ENCODE results near the gene FCRL6. TPM values are rescaled to one million over a fixed set of nuclear protein-coding genes. Genes with fewer than 3 reads are reported as not detected.

The FCRL6 gene
- total RNA-seq, 6 experiments from 2014 or later = not detected

DNA sequence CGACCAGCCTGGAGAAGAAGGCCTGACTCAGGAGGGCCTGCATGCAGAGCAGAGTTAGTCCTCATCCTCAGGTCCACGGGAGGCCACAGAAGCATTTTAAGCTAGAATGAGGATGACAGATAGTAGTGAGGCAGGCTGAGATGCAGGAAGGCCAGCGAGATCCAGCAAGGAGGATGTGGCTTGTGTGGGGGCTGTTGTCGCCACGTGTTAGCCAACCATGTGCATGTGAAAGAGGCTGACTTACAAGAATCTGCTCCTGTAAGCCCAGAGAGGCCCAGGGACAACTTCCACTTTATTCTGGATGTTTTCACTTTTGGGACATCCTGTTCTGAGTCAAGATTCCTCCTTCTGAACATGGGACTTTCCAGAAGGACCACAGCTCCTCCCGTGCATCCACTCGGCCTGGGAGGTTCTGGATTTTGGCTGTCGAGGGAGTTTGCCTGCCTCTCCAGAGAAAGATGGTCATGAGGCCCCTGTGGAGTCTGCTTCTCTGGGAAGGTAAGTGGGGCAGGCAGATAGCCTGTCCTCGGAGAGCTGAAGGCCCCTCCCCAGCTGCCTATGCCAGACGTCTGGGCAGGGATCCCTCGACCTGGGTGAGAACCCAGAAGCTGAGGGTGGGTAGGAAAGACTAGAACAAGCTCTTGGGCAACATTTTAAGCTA lies 24.4 kb downstream of the FCRL6 start, which contains the start of gene SLAMF8:
SLAMF8 (plus strand) TSS at position 433 of the 661 bp plus-strand sequence; CDS start at position 459, 26 bp downstream.
- H3K4me3 Mint-ChIP-seq = no peak within 1 kb of the TSS
- peaks cover 75% of the 10 kb centered on the region for H3K4me1 Mint-ChIP-seq (ENCODE audit: low read depth)
- H3K27ac Mint-ChIP-seq = peak within 1 kb of the TSS; percentile 18; the same call in 1 of the 2 replicates
- H3K36me3 Mint-ChIP-seq (ENCODE audit: low read depth) = no peaks in the 10 kb centered on the region
- TF ChIP-seq, protein P1, sequence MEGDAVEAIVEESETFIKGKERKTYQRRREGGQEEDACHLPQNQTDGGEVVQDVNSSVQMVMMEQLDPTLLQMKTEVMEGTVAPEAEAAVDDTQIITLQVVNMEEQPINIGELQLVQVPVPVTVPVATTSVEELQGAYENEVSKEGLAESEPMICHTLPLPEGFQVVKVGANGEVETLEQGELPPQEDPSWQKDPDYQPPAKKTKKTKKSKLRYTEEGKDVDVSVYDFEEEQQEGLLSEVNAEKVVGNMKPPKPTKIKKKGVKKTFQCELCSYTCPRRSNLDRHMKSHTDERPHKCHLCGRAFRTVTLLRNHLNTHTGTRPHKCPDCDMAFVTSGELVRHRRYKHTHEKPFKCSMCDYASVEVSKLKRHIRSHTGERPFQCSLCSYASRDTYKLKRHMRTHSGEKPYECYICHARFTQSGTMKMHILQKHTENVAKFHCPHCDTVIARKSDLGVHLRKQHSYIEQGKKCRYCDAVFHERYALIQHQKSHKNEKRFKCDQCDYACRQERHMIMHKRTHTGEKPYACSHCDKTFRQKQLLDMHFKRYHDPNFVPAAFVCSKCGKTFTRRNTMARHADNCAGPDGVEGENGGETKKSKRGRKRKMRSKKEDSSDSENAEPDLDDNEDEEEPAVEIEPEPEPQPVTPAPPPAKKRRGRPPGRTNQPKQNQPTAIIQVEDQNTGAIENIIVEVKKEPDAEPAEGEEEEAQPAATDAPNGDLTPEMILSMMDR (IDR thresholded peaks at IDR 0.05) = no peak
- no peak for DNase-seq
- H3K27me3 Mint-ChIP-seq (ENCODE audit: insufficient read depth) = peaks cover 16% of the 10 kb centered on the region
- no peaks in the 10 kb centered on the region for H3K9me3 Mint-ChIP-seq

DNA sequence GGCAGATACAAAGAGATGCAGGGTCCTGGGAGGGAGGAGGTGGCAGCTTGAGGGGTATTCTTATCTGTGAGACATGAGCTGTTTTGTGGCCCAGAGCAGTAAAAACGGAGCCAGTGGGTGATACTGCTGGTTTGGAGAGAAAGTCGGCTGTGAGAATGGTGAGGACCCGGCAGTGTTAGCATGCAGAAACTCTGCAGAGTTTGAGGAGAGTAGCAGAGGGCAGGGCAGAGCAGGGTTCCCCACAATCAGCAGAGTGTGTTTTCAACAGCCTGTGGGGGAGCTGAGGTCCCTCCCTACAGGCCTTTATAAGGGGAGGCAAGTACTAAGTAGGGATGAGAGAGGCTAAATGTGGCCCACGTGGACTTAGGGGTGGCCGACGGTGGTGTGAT lies 24.9 kb downstream of the FCRL6 start:
- DNase-seq = no peak
- H3K27ac Mint-ChIP-seq = no peak overlapping the region
- no peak overlapping the region for H3K4me3 Mint-ChIP-seq

DNA sequence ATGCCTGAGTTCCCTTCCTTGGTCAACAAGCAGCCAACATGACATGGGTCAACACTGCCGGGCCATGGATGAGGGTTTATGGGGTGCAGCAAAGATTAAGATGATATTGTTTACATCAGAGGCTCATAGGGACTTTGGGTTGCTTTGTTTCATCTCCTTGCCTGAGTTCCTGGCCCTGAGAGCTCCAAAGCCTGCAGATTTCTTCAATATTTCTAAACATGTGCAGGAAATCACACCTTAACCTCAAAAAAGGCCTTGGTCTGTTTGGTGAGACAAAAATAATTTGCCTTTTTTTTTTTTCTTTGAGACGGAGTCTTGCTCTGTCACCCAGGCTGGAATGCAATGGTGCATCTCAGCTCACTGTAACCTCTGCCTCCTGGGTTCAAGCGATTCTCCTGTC lies 25.4 kb downstream of the FCRL6 start:
- Mint-ChIP-seq H3K4me1 (ENCODE audit: low read depth) (peaks cover 78% of the 10 kb centered on the region), H3K9me3 (no peaks in the 10 kb centered on the region), H3K27me3 (ENCODE audit: insufficient read depth) (peaks cover 8% of the 10 kb centered on the region), H3K27ac (no peak overlapping the region), H3K36me3 (ENCODE audit: low read depth) (no peaks in the 10 kb centered on the region), H3K4me3 (no peak overlapping the region)
- TF ChIP-seq, protein P1 (IDR thresholded peaks at IDR 0.05) = no peak
- no peak for DNase-seq

More for the DNA sequence above, 24.9 kb downstream of the FCRL6 start:
- Mint-ChIP-seq H3K36me3 (ENCODE audit: low read depth) (no peaks in the 10 kb centered on the region), H3K4me1 (ENCODE audit: low read depth) (peaks cover 78% of the 10 kb centered on the region), H3K27me3 (ENCODE audit: insufficient read depth) (peaks cover 12% of the 10 kb centered on the region), H3K9me3 (no peaks in the 10 kb centered on the region)
- TF ChIP-seq, protein P1 (IDR thresholded peaks at IDR 0.05) = no peak

DNA sequence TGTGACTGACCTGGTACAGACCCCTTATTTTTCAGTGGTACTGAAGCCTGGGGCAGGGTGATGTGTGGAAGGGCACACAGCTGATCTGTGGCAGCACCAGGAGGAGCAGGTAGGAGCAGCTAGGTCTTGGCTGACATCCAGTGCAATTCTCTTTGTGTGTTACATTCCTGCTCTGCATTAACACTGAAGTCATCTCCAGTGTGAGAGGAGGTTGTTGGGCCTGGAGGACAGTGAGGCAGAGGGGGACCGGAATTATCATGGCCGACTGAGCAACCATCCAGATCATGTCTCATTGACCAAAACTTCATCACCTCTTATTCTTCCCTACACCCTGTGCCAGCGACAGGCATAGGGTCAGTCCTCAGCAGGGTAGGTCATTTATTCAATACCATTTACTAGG lies 26.0 kb downstream of the FCRL6 start:
- peaks cover 74% of the 10 kb centered on the region for H3K4me1 Mint-ChIP-seq (ENCODE audit: low read depth)
- H3K27me3 Mint-ChIP-seq (ENCODE audit: insufficient read depth) = peaks cover 4% of the 10 kb centered on the region
- no peaks in the 10 kb centered on the region for H3K9me3 Mint-ChIP-seq
- no peak for DNase-seq
- no peaks in the 10 kb centered on the region for H3K36me3 Mint-ChIP-seq (ENCODE audit: low read depth)
- TF ChIP-seq, protein P1 (IDR thresholded peaks at IDR 0.05) = no peak
- H3K27ac Mint-ChIP-seq = no peak overlapping the region
- no peak overlapping the region for H3K4me3 Mint-ChIP-seq

DNA sequence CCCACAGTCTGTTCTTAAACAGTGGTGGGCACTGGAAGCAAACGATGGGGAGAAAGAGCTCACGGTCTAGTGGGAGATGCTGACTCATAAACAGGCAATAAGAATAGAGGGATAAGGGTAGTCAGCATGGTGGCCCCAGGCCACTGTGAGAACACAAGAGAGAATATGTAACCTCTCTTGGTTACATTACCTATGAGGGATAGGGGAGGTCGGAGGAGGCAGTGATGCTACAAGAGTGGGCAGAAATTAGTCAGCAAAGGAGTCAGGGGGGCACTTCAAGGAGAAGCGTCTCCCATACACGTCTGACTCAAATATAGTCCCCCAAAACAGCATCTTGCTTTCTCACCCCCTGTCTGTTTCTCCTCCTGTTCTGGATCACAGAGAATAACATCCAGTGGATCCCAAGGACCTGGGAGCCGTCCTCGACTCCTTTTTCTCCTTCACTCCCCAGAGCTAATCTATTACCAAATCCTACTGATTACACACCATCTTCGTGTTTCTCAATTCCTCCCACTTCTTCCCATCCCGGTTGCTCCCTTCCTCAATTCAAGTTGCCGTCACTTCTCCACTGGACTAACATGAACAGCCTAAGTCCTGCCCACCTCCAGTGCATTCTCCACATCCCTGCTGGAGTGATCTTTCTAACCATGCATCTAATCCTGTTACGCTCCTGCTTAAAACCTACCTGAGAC lies 26.6 kb downstream of the FCRL6 start:
- Mint-ChIP-seq H3K27ac (no peak overlapping the region), H3K4me1 (ENCODE audit: low read depth) (peaks cover 68% of the 10 kb centered on the region), H3K4me3 (no peak overlapping the region), H3K9me3 (no peaks in the 10 kb centered on the region), H3K36me3 (ENCODE audit: low read depth) (no peaks in the 10 kb centered on the region), H3K27me3 (ENCODE audit: insufficient read depth) (peaks cover 4% of the 10 kb centered on the region)
- no peak for DNase-seq
- TF ChIP-seq, protein P1 (IDR thresholded peaks at IDR 0.05) = no peak
